HG03575 (cell line): ENCODE results near the gene MRC2.
A peak's percentile ranks its signal among the peaks of the same experiment; 100 is the strongest.

ENCODE experiments used
- ATAC-seq: cut with Tn5 transposase; IDR thresholded peaks from one replicate; pipeline ENCODE4 v1.9.1; 2021; ENCODE audit not compliant: unreplicated experiment, insufficient number of reproducible peaks, low FRiP score; ENCODE audit errors: extremely low read depth

MRC2 gene

DNA sequence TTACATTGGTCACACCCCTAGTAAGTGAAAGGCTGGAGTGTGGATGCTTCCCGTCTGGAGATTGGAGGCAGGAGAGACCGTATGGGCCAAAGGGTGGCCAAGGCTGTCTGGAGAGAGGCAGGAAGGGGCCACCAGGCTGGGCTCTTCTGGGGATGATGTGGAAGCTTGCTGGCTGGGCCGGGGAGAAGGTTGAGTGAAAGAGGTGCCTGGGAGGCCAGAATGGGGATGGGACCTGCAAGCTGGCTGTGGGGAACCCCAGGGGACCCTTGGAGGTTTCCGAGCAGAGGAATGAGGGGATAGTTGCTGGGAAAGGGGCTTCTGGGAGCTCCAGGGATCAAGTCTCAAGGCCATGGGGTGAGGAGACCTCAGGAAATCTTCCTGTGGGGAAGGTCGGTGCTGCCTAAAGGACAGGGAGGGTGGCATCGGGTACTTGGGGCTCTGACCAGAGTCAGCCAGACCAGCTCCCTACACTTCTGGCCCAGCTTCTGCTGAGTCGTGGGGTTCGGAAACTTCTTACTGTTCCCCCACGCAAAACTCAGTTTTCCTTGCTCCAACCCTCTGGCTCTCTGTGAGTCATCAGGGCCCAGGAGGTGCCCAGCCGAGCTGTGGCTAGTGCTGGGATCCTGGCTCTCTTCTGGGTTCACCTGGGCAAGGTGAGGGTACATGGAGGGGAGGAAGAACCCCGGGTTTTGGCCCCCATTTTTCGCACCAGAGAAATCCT is 3.1 kb downstream of the MRC2 start:
- ATAC-seq: no peak

GRCh38 chr17:62631086-62631935 is 3.8 kb downstream of the MRC2 start:
- no peak for ATAC-seq

DNA sequence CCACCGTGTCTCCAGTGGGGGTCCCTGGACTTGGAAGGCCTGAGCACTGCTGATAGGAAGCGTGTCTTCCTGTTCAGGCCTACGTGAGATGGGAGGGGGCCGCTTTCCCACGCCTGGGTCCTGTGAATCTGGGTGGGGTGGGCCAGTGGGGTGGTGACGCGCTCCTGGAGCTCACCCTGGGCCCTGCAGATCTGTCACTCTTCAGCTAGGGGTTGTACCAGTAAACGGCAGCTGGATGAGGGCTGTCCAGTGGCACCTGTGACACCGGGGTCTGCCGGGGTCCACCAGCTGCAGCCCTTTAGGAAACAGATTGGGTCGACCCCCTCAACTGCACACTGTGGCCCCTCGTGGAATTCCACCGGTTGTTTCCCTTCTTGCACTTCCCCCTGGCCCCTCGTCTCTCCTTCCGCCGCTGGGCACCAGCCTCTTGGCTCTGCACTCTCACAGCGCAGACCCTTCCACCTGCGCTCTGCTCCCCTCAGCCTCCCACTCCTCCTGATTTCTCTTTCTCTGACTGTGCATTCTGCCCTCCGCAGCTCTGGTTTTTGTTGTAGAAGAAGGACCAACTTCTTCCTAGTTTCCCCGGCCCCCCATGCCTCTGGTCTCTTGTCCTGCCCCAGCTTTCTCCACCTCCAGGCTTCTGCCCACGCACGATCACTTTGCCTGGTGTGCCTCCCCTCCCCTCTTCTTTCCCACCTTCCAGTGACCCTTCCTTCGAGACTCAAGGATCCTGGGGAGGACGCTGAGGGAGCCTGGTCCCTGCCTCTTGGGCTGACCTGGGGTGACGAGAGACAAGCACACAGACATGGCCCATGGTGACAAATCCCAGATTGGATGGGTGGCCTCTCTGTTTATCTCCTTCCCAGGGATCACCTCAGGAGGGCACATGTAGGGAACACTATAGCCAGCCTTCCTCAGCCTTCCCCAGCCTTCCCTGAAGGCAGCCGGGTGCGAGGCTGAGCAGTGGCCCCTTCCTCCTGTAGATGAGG is 4.8 kb downstream of the MRC2 start:
- ATAC-seq: no peak

GRCh38 chr17:62637809-62638208 is 10.3 kb downstream of the MRC2 start:
- ATAC-seq: no peak

GRCh38 chr17:62641153-62641552 is 13.7 kb downstream of the MRC2 start:
- ATAC-seq: no peak

- no peak for ATAC-seq
Measured at GRCh38 chr17:62641951-62642350, 14.5 kb downstream of the MRC2 start.

GRCh38 chr17:62643496-62643895 is 16.0 kb downstream of the MRC2 start:
- no peak for ATAC-seq

DNA sequence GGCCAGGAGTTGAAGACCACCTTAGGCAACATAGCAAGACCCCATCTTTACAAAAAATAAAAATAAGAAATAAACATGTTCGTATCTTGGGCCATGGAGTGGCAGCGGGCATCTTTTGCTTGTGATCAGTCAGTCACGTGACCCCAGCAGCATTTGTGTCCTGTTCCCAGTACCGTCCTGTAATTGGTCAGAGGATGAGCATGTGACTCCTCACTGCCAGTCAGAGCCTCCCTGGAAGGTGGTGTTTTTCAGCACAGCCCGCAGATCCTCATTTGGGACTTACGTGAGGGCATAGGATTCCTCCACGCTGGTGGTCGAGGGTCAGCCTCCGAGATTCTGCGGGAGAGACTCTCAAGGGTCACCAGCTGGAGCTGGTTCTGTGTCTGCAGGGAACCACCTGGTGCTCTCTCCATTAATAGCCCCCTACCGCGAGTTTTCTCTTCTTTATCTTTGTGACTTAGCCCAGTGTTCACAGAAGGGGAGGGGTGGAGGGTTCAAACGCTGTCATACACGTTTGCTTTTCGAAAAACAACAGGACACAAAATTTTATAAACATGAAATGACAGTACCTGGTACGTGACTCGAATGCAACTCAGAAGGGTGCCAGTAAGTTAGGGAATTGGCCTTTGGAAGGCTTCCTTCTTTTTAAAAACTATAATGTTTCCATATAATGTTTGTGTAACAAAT is 17.2 kb downstream of the MRC2 start:
- ATAC-seq: no peak

GRCh38 chr17:62648251-62648955 is 20.9 kb downstream of the MRC2 start:
- ATAC-seq: no peak

DNA sequence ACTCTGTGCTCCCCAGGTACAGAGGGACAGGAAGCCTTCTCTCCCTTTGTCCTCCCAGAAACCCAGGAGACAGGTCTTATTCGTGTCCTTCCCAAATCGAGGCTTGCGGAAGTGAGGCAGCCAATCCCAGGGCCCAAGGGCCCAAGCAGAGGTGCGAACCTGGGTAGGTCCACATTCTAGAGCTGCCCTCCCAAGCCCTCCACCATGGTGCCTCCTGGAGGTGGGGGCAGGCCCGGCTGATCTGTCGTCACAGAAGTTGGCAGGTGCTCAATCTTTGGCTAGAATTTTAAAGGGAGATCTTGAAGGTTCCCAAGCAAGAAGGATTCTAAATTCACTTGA is 21.5 kb downstream of the MRC2 start:
- no peak for ATAC-seq

DNA sequence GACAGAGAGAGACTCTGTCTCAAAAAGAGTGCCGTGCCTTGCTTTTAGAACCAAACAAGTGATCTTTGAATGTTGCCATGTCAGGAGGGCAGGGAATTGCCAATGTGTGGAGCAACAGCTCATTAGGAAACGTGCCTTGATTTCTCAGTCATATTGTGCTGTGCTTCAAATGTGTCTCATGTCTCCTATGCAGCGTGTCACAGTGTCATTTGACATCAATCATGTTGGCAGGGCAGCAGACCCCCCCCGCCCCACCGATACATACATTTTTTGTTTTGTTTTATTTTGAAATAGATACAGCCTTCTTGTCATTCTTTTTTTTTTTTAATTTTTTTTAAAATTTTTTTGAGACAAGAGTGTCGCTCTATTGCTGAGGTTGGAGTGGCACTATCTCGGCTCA is 22.1 kb downstream of the MRC2 start:
- ATAC-seq: no peak

DNA sequence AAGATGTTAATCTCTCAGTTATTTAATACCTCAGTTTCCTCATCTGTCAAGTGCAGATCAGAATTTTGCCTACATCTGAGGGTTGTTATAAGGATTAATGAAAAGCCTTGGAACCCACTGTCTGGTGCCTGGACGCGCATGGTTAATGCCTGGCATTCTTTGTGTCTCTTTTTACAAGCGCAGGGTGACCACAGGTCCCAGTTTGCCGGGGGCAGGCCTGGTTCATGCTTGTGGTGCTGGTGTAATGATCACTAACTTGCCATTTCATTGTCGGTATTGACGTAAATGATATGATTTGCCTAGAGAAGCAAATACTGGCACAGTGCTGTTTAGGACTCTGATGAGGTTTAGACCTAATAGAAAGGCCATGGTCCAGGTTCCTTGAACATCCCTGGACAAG is 23.1 kb downstream of the MRC2 start:
- ATAC-seq: no peak

DNA sequence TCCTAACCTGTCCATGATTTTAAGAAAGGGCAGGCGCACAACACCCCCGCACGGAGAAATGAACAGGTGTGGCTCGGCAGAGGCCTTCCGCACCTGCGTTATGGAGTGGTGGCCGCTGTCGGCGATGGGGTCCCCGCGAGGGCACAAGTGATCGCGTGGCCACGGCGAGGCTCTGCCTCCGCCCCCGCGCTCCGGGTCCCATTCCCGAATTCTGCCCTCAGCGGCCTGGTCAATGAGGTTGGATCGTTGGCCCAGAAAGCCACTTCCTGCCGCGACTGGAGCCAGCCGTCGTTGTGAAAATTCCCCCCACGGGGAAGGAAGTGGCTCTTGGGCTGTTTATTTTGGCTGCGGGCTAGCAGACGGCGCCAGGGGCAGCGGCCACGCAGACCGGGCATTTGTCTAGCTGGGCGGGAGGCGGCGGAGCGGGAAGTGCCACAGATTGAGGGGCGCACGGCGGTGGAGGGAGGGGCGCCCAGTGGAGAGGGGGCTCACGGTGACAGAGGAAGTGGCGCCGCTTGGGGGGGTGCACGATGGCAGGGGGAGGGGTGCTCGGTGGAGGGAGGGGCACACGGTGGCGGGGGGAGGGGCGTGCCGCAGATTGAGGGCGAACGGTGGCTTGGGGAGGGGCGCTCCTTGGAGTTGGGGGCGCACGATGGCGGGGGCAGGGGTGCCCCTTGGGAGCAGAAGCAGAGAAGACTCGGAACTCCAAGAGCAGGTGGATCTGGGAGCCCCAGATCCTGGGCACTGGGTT is 25.0 kb downstream of the MRC2 start:
- ATAC-seq: no peak

DNA sequence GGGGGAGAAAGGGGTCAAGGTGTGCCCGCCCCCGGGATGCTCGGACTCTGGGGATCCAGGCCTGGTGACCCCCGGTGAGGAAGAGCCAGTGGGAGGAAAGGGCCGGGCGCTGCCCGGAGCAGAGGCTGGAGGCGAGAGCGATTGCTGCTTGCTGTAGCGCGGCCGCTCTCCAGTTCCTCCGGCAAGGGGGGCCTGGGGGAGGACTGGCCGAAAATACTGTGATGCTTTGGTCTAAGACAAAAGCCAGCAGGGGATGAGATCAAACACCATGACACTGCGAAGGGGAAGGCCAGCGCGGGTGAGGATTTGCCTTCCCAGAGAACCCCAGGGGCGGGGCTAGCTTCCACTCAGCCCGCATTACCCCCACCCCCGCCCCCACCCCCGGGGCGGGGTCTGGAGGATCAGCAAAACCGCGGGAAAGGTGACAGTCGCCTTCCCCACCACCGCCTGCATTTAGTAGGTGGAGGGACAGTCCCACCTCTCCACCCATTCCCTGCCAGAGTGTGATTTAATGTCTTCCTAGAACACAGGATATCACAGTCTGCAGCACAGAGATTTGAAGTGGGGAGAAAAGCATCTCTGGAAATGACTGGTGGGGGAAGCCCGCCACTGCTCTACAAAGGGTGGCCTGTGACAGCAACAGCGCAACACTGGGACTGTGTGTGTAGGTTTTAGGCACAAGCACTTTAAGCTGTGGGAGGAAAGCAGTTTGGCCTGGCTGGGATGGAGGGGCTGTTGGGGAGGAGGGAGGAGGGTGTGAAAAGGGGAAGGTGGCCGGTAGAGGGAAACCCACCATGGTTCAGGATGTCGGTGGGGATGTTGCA is 25.7 kb downstream of the MRC2 start:
- peak; percentile 82 for ATAC-seq

GRCh38 chr17:62653826-62654761 is 26.6 kb downstream of the MRC2 start:
- no peak for ATAC-seq

GRCh38 chr17:62655656-62656055 is 28.2 kb downstream of the MRC2 start:
- ATAC-seq: no peak
